GM18858 (cell line): ENCODE measurements around the gene DPPA2.

Experiments used
- ATAC-seq: cut with Tn5 transposase; IDR thresholded peaks from one replicate; pipeline ENCODE4 v1.9.1; 2021; ENCODE audit not compliant: unreplicated experiment

The DPPA2 gene

DNA sequence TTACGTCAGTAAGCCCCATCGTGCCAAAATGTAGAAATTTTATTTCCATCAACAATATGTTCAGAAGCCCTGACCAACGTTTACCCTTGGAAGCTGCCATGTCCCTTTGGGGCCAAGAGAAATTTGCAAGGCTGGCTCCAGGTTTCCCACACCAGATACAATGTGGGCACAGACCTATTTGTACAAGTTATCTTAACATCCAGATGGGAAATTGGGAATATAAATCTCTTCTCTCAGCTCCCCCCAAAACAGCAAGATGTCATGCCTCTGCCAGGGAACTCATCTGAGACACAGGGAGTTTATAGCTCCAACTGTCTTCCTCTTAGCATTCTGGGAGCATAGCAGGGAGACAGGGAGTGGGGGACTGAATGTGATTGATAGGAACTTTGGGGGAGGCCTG, 9.3 kb upstream of the DPPA2 start:
- ATAC-seq: no peak

DNA sequence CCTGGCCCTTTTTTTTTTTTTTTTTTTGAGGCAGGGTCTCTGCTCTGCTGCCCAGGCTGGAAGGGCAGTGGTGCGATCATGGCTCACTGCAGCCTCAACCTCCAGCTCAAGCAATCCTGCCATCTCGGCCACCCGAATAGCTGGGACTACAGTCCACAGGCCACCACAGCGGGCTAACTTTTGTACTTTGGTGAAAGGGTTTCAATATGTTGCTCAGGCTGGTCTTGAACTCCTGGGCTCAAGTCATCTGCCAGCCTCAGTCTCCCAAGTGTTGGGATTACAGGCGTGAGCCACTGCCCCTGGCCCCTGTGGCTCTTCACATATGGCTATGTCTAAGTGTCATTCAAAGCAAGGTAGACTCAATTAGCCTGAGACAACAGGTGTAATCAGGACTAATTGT, 8.8 kb upstream of the DPPA2 start:
- no peak for ATAC-seq

DNA sequence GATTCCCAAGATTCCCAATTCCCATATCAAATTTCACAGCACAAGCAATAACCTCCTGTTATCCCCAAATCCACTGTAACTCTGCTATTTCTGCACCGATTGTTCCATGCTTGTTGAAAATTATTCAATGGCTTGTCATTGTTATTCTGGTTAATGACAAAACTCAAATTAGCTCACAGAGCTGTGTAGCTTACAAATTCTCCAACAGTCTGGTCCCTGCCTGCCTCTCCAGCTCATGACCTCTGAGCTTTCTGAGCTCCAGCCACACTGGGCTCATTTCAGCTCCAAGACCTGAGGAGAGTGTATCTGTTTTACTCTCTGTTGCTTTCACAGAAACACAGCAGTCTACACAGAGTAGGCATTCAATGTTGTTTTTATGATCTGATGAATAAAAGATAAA, 3.3 kb downstream of the DPPA2 start:
- ATAC-seq: no peak

- no peak for ATAC-seq
Observed at GRCh38 chr3:109297496-109297895, 18.8 kb downstream of the DPPA2 start.

- no peak for ATAC-seq
Observed at GRCh38 chr3:109284071-109284470, 32.2 kb downstream of the DPPA2 start.

GRCh38 chr3:109278546-109278945, 37.8 kb downstream of the DPPA2 start:
- ATAC-seq: no peak

DNA sequence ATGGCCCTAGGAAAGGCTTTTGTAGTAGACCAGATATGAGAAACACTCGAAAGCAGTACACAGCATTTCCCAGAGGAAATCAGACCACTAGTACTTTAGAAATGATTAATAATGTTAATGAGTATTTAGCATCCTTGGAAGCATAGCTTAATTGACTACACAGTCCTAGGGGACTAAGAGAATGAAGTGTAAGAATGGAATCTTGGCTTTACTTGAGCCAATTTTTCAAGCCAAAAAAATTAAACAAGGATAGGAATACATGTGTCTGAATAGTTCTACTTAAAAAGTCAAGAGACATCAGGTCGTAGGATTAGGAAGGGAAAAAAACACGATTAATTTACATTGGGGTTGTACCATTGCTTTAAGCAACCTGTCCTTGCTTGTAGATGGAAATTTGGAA, 38.2 kb downstream of the DPPA2 start:
- no peak for ATAC-seq

DNA sequence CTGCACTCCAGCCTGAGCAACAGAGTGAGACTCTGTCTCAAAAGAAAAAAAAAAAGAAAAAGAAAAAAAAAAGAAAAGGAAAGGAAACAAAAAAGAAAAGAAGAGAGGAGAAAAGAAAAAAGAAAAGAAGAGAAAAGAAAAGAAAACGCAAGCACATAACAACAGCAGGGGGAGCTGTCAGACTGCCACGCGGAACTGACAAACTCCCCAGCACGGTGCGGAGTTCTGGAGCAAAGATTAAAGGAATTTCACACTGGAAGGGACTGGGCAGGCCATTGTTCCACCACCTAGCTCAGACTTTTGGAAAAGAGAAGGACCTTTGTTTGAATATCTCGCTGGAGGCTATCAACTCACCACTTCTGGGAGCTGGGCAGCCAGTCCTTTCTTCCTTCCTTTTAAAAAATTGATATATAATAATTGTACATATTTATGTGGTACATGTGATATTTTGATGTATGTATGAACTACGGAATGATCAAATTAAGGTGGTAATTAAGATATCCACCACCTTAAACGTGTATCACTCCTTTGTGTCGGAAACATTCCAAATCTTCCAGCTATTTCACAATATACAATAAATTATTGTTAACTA, 40.5 kb downstream of the DPPA2 start:
- ATAC-seq: no peak

DNA sequence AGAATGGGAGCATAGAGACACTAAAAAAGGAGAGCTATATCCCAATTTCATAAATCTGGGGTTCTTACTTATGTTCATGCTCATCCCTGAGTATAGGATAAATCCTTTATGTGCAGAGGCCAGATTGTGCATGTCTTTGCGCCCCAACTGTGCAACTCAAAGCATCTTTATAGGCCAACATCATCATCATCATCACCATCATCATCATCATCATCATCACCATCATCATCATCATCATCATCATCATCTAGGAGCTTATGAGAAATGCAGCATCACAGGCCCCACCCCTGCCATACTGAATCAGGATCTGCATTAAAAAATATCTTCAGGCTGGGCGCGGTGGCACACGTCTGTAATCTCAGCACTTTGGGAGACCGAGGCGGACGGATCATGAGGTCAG, 45.5 kb downstream of the DPPA2 start:
- no peak for ATAC-seq

- ATAC-seq: no peak
Observed at GRCh38 chr3:109269577-109270275, 46.6 kb downstream of the DPPA2 start.

- ATAC-seq: no peak
Observed at GRCh38 chr3:109268181-109268580, 48.1 kb downstream of the DPPA2 start.

- ATAC-seq: no peak
Observed at GRCh38 chr3:109265295-109265694, 51.0 kb downstream of the DPPA2 start.

- ATAC-seq: no peak
Observed at GRCh38 chr3:109257269-109257668, 59.0 kb downstream of the DPPA2 start.

- ATAC-seq: no peak
Observed at GRCh38 chr3:109254770-109255169, 61.5 kb downstream of the DPPA2 start.

DNA sequence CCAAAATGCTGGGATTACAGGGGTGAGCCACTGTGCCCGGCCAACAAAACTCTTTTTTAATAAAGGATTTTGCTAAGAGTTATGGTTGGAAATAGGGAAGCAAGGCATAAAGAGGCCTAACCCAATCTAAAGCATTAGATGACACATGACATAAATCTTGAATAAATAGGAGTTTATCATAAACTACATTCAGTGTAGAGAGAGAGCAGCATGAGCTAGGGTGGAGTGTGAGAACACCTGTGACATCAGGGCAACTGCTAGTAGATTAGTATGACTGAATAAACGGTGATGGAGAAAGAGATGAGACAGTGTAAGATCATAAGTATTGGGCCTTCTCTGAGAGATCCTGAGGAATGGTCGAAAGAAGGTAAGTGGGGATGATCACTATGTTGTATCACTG, 63.7 kb downstream of the DPPA2 start:
- ATAC-seq: no peak
